ENCODE measurements around the gene PSMD8. TPM values are rescaled to one million over a fixed set of nuclear protein-coding genes. Genes with fewer than 3 reads are reported as not detected.

Gene PSMD8
- total and polyA plus RNA-seq, 2 of the 8 experiments (the other 6 are each of a cell fraction or from before 2014, with no cell fraction given) = 170 to 486 TPM

- Histone ChIP-seq H4K20me1 (replicated peaks in 1 of 2; ENCODE audit: control insufficient read depth in 1 of 2, insufficient read depth in 2 of 2, low read length in 2 of 2) (no peaks in the 10 kb centered on the region), H3K79me1 (ENCODE audit: low read depth, low read length) (no peaks in the 10 kb centered on the region), H2BK15ac (ENCODE audit: low read length) (no peak overlapping the region), H4K8ac (ENCODE audit: extremely low read depth, insufficient read depth, low read length) (no peak overlapping the region), H3K9me3 (ENCODE audit: insufficient read depth in 2 of 2, low read depth in 1 of 2, low read length in 1 of 2) (no peaks in the 10 kb centered on the region), H3K4ac (replicated peaks; ENCODE audit: insufficient read length, low read depth, low read length) (no peak overlapping the region), H3K9ac (replicated peaks in 1 of 4; ENCODE audit: extremely low read depth in 1 of 4, low read depth in 3 of 4, low read length in 3 of 4) (no peak overlapping the region), H2AFZ (ENCODE audit: low read length) (no peak overlapping the region), H2BK12ac (ENCODE audit: low read depth, low read length) (peak overlapping the region; percentile 39; the same call in 1 of the 2 replicates), H3K79me2 (ENCODE audit: control insufficient read depth in 1 of 2, insufficient read depth in 2 of 2, low read length in 2 of 2) (no peaks in the 10 kb centered on the region), H3K14ac (ENCODE audit: insufficient read length) (no peak overlapping the region), H4K5ac (ENCODE audit: insufficient read length, low read depth, low read length) (no peak overlapping the region), H3K56ac (replicated peaks; ENCODE audit: insufficient read length, low read depth, low read length) (no peak overlapping the region), H3K23me2 (ENCODE audit: low read depth, low read length) (no peaks in the 10 kb centered on the region), H3K27ac (ENCODE audit: low read depth, low read length) (no peak overlapping the region), H2AK5ac (ENCODE audit: low read depth, low read length) (no peak overlapping the region), H3K23ac (ENCODE audit: insufficient read length) (no peak overlapping the region), H3K4me1 (replicated peaks in 1 of 4; ENCODE audit: control insufficient read depth in 3 of 4, insufficient read depth in 4 of 4, low read length in 3 of 4) (no peaks in the 10 kb centered on the region), H3K4me3 (ENCODE audit: extremely low read depth in 1 of 4, insufficient read depth in 2 of 4, low read depth in 3 of 4, low read length in 4 of 4) (no peak overlapping the region), H3K27me3 (replicated peaks in 1 of 4; ENCODE audit: control insufficient read depth in 3 of 4, extremely low read depth in 1 of 4, insufficient read depth in 3 of 4, low read length in 3 of 4) (no peaks in the 10 kb centered on the region; a peak in 1 of 7 replicates), H3K36me3 (ENCODE audit: control insufficient read depth in 2 of 4, insufficient read depth in 4 of 4, low read length in 3 of 4) (no peaks in the 10 kb centered on the region), H3K18ac (ENCODE audit: extremely low read depth, low read length) (no peak overlapping the region), H2BK5ac (ENCODE audit: low read depth, low read length) (no peak overlapping the region), H4K91ac (replicated peaks; ENCODE audit: insufficient read length, low read length) (no peak overlapping the region), H3K4me2 (ENCODE audit: insufficient read depth in 1 of 2, low read depth in 2 of 2, low read length in 2 of 2) (no peak overlapping the region), H2BK120ac (replicated peaks; ENCODE audit: low read depth, low read length) (no peak overlapping the region), H2BK20ac (ENCODE audit: low read length) (no peak overlapping the region)
- TF ChIP-seq TCF12 (IDR thresholded peaks at IDR 0.05; ENCODE audit: low read depth, low read length) (no peak), RAD21 (IDR thresholded peaks at IDR 0.05 in 1 of 2, conservative IDR thresholded peaks at IDR 0.05 in 1 of 2; ENCODE audit: low read depth in 2 of 2, low read length in 2 of 2) (no peak), CHD2 (IDR thresholded peaks at IDR 0.05; ENCODE audit: low read length) (no peak)
- WGBS, 2 experiments (ENCODE audit: extremely low coverage in 1 of 2, insufficient coverage in 1 of 2, insufficient read length in 1 of 2, insufficient replicate concordance in 2 of 2, low coverage in 1 of 2, low lambda C conversion rate in 2 of 2, missing lambda C conversion rate in 1 of 2) = 96% methylated on average over 6 of the region's 8 CpGs; no CpG with 5 or more reads in 1 of the 2 experiments
- POLR2A ChIA-PET (ENCODE audit: partially characterized antibody) = interaction anchor here (0.9 to 1.5 kb wide), 3 partner anchors 8 to 13 kb away, joined by 3 to 4 read pairs (median 4); no protein-coding TSS in a partner anchor
- no peak for FAIRE-seq
- CTCF ChIA-PET (ENCODE audit: partially characterized antibody) = interaction anchor here (0.9 to 3.8 kb wide), 4 partner anchors 8 to 99 kb away, joined by 3 to 15 read pairs (median 10); no protein-coding TSS in a partner anchor
- no peak for DNase-seq (ENCODE audit: low read depth in 1 of 2, low spot score in 2 of 2)
Observed at GRCh38 chr19:38352611-38353010, 21.8 kb upstream of the PSMD8 start.

Data from H1 (cell line).